Calu3 (cell line): Measurements from ENCODE around the gene PCMT1. TPM values are rescaled to one million over a fixed set of nuclear protein-coding genes. Genes with fewer than 3 reads are reported as not detected.
"Not testable (repeated sequence)": the region's sequence is repeated elsewhere in the genome, so short reads cannot be mapped to it uniquely, and the experiment has no call there.

Experiments used
- BruUV-seq: library from RNA; stranded (reverse); fragments of 400-500 nt; replicated peaks from 2 replicates; lab custom pipeline; 2021; lab: Mats Ljungman, UMichigan
- CTCF ChIA-PET: fragments of 300-600 bp; sonication (Branson Sonifier 250); formaldehyde crosslinking; loops from one replicate; lab custom pipeline; 2022; ENCODE audit warnings: antibody characterized with exemption; lab: Charles Lee
- DNase-seq: peaks from one replicate; pipeline ENCODE4 v3.0.0; 2022
- H3K27ac Mint-ChIP-seq: one replicate; pipeline ENCODE4 v1.8.0; 2022; ENCODE audit warnings: mixed read lengths; ENCODE audit not compliant: unreplicated experiment
- H3K27me3 Mint-ChIP-seq: one replicate; pipeline ENCODE4 v1.8.0; 2022; ENCODE audit warnings: mixed read lengths; ENCODE audit not compliant: unreplicated experiment
- H3K36me3 Mint-ChIP-seq: one replicate; pipeline ENCODE4 v1.8.0; 2022; ENCODE audit warnings: mild to moderate bottlenecking, moderate library complexity, mixed read lengths; ENCODE audit not compliant: insufficient read depth, unreplicated experiment
- H3K4me1 Mint-ChIP-seq: one replicate; pipeline ENCODE4 v1.8.0; 2022; ENCODE audit warnings: mild to moderate bottlenecking, low read depth, mixed read lengths; ENCODE audit not compliant: unreplicated experiment
- H3K4me3 Mint-ChIP-seq: one replicate; pipeline ENCODE4 v1.8.0; 2022; ENCODE audit warnings: mild to moderate bottlenecking, low read depth, moderate library complexity, mixed read lengths; ENCODE audit not compliant: unreplicated experiment
- H3K9me3 Mint-ChIP-seq: one replicate; pipeline ENCODE4 v1.8.0; 2022; ENCODE audit warnings: low read depth, mixed read lengths; ENCODE audit not compliant: unreplicated experiment
- CTCF ChIP-seq: fragments of 200-600 bp; IDR thresholded peaks from one replicate; pipeline ENCODE4 v1.8.0; 2022; ENCODE audit warnings: antibody characterized with exemption; ENCODE audit not compliant: unreplicated experiment
- intact Hi-C: fragments of 100-400 bp; cut with micrococcal nuclease; formaldehyde crosslinking; loops from one replicate; pipeline ENCODE4 v1.10.0; 2022; ENCODE audit not compliant: unreplicated experiment
- total RNA-seq: library from RNA; stranded (reverse); gene quantifications from 2 replicates; pipeline ENCODE4 v1.2.3, GENCODE V29; 2022

The PCMT1 gene
- total RNA-seq, 1 experiment from 2014 or later: 63.4 TPM

GRCh38 chr6:149852180-149852579 is 102.6 kb downstream of the PCMT1 start:
- H3K27me3 Mint-ChIP-seq: no peaks in the 10 kb centered on the region
- CTCF ChIA-PET: interaction anchor here (1.0 kb wide), 1 partner anchor 12 kb away, joined by 4 read pairs; no protein-coding TSS in a partner anchor
- no peak for TF ChIP-seq CTCF
- peaks cover 45% of the 10 kb centered on the region for H3K4me1 Mint-ChIP-seq
- intact Hi-C loops: no loop called here
- peak overlapping the region; percentile 91 for H3K27ac Mint-ChIP-seq
- peaks cover 53% of the 10 kb centered on the region for H3K36me3 Mint-ChIP-seq
- H3K4me3 Mint-ChIP-seq: peak overlapping the region; percentile 69
- BruUV-seq: no TSS peak
- peak; percentile 58 for DNase-seq
- no peaks in the 10 kb centered on the region for H3K9me3 Mint-ChIP-seq

- intact Hi-C loops: no loop called here
Measured at GRCh38 chr6:149852881-149853280, 103.3 kb downstream of the PCMT1 start.

GRCh38 chr6:149854017-149854416 is 104.5 kb downstream of the PCMT1 start:
- H3K4me1 Mint-ChIP-seq: peaks cover 60% of the 10 kb centered on the region
- CTCF ChIA-PET: interaction anchor here (0.6 to 1.6 kb wide), 3 partner anchors 9 to 119 kb away, joined by 3 to 5 read pairs (median 4); no protein-coding TSS in a partner anchor
- peak overlapping the region; percentile 91 for H3K27ac Mint-ChIP-seq
- BruUV-seq, H3K27me3 Mint-ChIP-seq, H3K9me3 Mint-ChIP-seq, DNase-seq: not testable (repeated sequence)
- H3K4me3 Mint-ChIP-seq: peak overlapping the region; percentile 68
- intact Hi-C loops: loop anchor here (2.0 kb wide), 1 partner anchor 13 kb away; no protein-coding TSS in a partner anchor
- H3K36me3 Mint-ChIP-seq: peaks cover 59% of the 10 kb centered on the region

More at GRCh38 chr6:149852881-149853280, 103.3 kb downstream of the PCMT1 start:
- Mint-ChIP-seq H3K27ac (peak overlapping the region; percentile 91), H3K4me3 (peak overlapping the region; percentile 69), H3K36me3 (peaks cover 54% of the 10 kb centered on the region), H3K27me3 (no peaks in the 10 kb centered on the region), H3K9me3 (no peaks in the 10 kb centered on the region), H3K4me1 (peaks cover 48% of the 10 kb centered on the region)
- CTCF ChIA-PET: interaction anchor here (1.0 kb wide), 1 partner anchor 12 kb away, joined by 4 read pairs; no protein-coding TSS in a partner anchor
- no TSS peak for BruUV-seq
- DNase-seq: no peak
- TF ChIP-seq CTCF: no peak

- Mint-ChIP-seq H3K27me3 (no peaks in the 10 kb centered on the region), H3K4me1 (peaks cover 62% of the 10 kb centered on the region), H3K9me3 (no peaks in the 10 kb centered on the region), H3K4me3 (peak overlapping the region; percentile 68), H3K27ac (peak overlapping the region; percentile 91), H3K36me3 (peaks cover 59% of the 10 kb centered on the region)
- peak; percentile 67 for DNase-seq
- BruUV-seq: no TSS peak
- TF ChIP-seq CTCF: no peak
- CTCF ChIA-PET: interaction anchor here (0.6 to 1.6 kb wide), 4 partner anchors 9 to 119 kb away, joined by 3 to 5 read pairs (median 4); no protein-coding TSS in a partner anchor
- intact Hi-C loops: loop anchor here (2.0 kb wide), 1 partner anchor 14 kb away; no protein-coding TSS in a partner anchor
Measured at GRCh38 chr6:149854532-149854931, 105.0 kb downstream of the PCMT1 start.
